ENCODE data around the gene ACCSL.

ACCSL gene

DNA sequence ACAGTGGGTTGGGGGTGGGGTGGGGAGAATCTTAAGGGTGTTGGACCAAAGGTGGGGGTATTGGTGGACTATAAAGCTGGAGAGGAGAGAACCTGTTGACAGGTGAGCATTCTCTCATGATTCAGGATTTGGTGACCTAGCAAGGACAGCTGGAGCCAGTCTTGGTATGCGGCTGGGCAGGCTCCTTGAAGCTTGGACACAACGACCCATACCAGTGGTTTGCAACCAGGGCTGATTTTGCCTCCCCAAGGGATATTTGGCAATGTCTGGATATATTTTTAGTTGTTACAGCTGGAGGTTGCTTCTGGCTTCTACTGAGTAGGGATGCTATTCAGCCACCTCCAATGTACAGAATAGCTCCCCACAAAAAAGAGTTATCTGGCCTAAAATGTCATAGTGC, 53.3 kb downstream of the ACCSL start:
- no peak for DNase-seq

DNA sequence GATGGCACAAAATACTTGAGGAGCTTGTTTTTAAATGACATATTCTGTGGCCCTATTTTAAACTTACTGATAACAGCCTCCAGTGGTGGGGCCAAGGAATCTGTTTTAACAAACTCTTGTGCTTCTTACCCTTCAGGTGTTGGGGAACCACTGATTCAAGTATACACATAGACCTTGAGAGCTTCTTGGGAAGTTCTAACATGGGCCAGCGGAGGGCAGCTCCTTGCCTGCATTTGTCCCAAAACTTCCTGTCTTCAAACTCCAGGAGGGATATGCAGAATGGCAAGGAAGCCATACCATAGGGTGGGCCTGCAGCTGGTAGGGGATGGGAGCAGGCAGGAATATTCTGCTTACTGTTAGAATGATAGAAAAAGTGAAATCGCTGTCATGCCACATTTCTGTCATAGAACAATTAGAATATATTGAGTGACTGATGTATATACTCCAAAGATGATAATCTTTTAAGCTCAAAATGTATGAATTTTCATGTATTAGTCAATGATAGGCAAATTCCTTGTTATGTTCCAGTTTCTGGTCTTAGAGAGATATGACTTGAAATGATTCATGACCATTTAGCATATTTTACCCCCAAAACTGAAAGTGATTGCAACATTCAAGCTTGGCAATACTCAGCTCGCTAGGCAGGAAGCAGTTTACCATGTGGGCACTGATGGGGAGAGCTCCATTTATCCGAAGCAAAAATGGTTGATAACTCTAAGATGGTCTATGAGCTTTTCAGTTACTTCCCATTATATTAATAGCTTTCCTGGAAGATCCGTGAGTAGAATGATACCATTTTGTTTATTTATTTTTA, 56.9 kb downstream of the ACCSL start:
- no peak for DNase-seq

DNA sequence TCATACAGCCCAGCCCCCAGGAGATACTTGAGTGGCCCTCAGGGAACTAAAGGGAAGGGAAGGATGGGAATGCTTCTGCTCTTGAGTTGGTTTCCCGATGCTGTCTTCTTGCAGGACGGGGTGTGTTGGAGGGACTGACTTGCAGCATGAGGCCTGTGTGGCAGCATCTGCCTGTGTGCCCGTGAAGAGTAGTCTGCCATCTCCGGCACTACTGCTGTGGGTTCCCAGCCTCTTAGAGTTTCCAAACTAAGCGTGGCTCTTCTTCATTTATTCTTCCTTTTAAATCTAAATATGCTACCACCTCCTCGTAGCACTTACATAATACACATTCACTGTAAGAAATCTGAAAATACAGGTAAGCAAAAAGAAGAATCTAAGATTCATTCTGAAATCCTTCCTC, 60.5 kb downstream of the ACCSL start:
- DNase-seq = no peak

Data from NCI-H1417 (cell line).